Renal pelvis (tissue), 4 donors: Measurements from ENCODE around the gene COPZ1. TPM values are rescaled to one million over a fixed set of nuclear protein-coding genes. Genes with fewer than 3 reads are reported as not detected.
"Not testable (repeated sequence)": the region's sequence is repeated elsewhere in the genome, so short reads cannot be mapped to it uniquely, and the experiment has no call there.

Experiments
- DNase-seq: peaks from one replicate; pipeline ENCODE4 v3.0.0-alpha.2; 2013
- polyA plus RNA-seq, 3 donors: library from polyadenylated mRNA; unstranded; fragments of 120-200 nt; gene quantifications; one replicate each; pipeline ENCODE4 v1.2.1, GENCODE V29; 2013; ENCODE audit not compliant: insufficient read length in 3 of 3

The COPZ1 gene
- polyA plus RNA-seq, 3 donors: 189 to 227 (median 216) TPM

- not testable (repeated sequence) for DNase-seq
Measured at GRCh38 chr12:54312309-54312708, 12.6 kb upstream of the COPZ1 start.

- no peak for DNase-seq
Measured at GRCh38 chr12:54321363-54321762, 3.6 kb upstream of the COPZ1 start.

- not testable (repeated sequence) for DNase-seq
Measured at GRCh38 chr12:54325442-54326109, 645 bp downstream of the COPZ1 start.

GRCh38 chr12:54328595-54329337 lies 3.8 kb downstream of the COPZ1 start:
- DNase-seq: no peak

GRCh38 chr12:54329759-54330158 lies 4.8 kb downstream of the COPZ1 start:
- no peak for DNase-seq

- no peak for DNase-seq
Measured at GRCh38 chr12:54330442-54330841, 5.5 kb downstream of the COPZ1 start.

- no peak for DNase-seq
Measured at GRCh38 chr12:54331461-54331860, 6.5 kb downstream of the COPZ1 start.

- no peak for DNase-seq
Measured at GRCh38 chr12:54333420-54334034, 8.6 kb downstream of the COPZ1 start.

- DNase-seq: no peak
Measured at GRCh38 chr12:54337280-54337842, 12.4 kb downstream of the COPZ1 start.

GRCh38 chr12:54337854-54338650 lies 13.1 kb downstream of the COPZ1 start:
- no peak for DNase-seq

GRCh38 chr12:54338698-54339296 lies 13.9 kb downstream of the COPZ1 start:
- DNase-seq: no peak

GRCh38 chr12:54340846-54341245 lies 15.9 kb downstream of the COPZ1 start:
- no peak for DNase-seq

GRCh38 chr12:54341378-54342300 lies 16.7 kb downstream of the COPZ1 start:
- no peak for DNase-seq

- DNase-seq: no peak
Measured at GRCh38 chr12:54349036-54349435, 24.1 kb downstream of the COPZ1 start.

GRCh38 chr12:54349679-54350078 lies 24.7 kb downstream of the COPZ1 start:
- DNase-seq: no peak

- no peak for DNase-seq
Measured at GRCh38 chr12:54350743-54351142, 25.8 kb downstream of the COPZ1 start.

GRCh38 chr12:54351341-54351740 lies 26.4 kb downstream of the COPZ1 start:
- DNase-seq: no peak

GRCh38 chr12:54352022-54352531 lies 27.1 kb downstream of the COPZ1 start:
- peak; percentile 93 for DNase-seq

GRCh38 chr12:54352891-54353874 lies 28.3 kb downstream of the COPZ1 start:
- no peak for DNase-seq
